ENCODE results near the gene PLEKHA7.
"Not testable (repeated sequence)": the region's sequence is repeated elsewhere in the genome, so short reads cannot be mapped to it uniquely, and the experiment has no call there.

- not testable (repeated sequence) for TF ChIP-seq TOX (CRISPR knock-in tag; IDR thresholded peaks at IDR 0.05; ENCODE audit: borderline replicate concordance); ARNTL (CRISPR knock-in tag; IDR thresholded peaks at IDR 0.05; ENCODE audit: borderline replicate concordance, low read depth); ZNF70 (CRISPR knock-in tag; IDR thresholded peaks at IDR 0.05); CREB5 (CRISPR knock-in tag; IDR thresholded peaks at IDR 0.05; ENCODE audit: low read depth)
Observed at GRCh38 chr11:17051146-17051545, 36.9 kb upstream of the PLEKHA7 start.

All from SK-N-SH treated with all-trans-retinoic acid at 6 μM for 48 hours (cell line).